Erythroblast (primary cell): ENCODE results near the gene TMEM233.

ENCODE experiments used
- GATA1 ChIP-seq: IDR thresholded peaks from 2 replicates; pipeline ENCODE4 v1.6.1; 2011; ENCODE audit warnings: low read depth, mild to moderate bottlenecking, control low read depth, low read length, moderate library complexity
- POLR2A ChIP-seq: IDR thresholded peaks from 2 replicates; pipeline ENCODE4 v1.6.1; 2011; ENCODE audit warnings: mild to moderate bottlenecking, low read length

DNA sequence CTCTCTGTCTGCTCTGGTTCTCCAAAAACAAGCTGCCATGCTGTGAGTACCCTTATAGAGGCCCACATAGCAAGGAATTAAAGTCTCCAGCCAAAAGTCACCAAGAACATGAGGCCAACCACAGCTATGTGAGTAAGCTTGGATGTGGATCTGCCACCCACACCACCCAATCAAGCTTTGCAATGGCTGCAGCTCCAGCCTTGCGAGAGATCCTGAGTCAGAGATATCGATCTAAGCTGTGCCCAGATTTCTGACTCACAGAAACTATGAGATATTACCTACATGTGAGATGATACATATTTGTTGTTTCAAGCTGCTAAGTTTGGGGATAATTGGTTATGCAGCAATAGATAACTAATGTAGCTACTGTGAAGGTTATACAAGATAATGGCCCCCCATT, 15.5 kb upstream of the TMEM233 start:
- no peak for TF ChIP-seq POLR2A
- TF ChIP-seq GATA1 = no peak
